HL-60 (cell line): ENCODE measurements around the gene TTC33.
"Not testable (repeated sequence)": the region's sequence is repeated elsewhere in the genome, so short reads cannot be mapped to it uniquely, and the experiment has no call there.

Source experiments
- POLR2AphosphoS5 ChIP-seq: IDR thresholded peaks from 2 replicates; pipeline ENCODE4 v1.6.1; 2012; ENCODE audit warnings: low read depth
- TF ChIP-seq, protein P1 (sequence below): IDR thresholded peaks from one replicate; pipeline ENCODE4 v1.5.1; 2011; ENCODE audit warnings: low read length, control low read depth, inconsistent platforms; ENCODE audit not compliant: insufficient read depth
- TF ChIP-seq, protein P2 (sequence below): IDR thresholded peaks from 2 replicates; pipeline ENCODE4 v1.6.1; 2012; ENCODE audit warnings: low read depth; ENCODE audit not compliant: insufficient replicate concordance

DNA sequence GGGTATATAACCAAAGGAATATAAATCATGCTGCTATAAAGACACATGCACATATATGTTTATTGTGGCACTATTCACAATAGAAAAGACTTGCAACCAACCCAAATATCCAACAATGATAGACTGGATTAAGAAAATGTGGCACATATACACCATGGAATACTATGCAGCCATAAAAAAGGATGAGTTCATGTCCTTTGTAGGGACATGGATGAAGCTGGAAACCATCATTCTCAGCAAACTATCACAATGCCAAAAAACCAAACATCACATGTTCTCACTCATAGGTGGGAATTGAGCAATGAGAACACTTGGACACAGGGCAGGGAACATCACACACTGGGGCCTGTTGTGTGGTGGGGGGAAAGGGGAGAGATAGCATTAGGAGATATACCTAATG is 45.2 kb downstream of the TTC33 start:
- TF ChIP-seq, protein P1, sequence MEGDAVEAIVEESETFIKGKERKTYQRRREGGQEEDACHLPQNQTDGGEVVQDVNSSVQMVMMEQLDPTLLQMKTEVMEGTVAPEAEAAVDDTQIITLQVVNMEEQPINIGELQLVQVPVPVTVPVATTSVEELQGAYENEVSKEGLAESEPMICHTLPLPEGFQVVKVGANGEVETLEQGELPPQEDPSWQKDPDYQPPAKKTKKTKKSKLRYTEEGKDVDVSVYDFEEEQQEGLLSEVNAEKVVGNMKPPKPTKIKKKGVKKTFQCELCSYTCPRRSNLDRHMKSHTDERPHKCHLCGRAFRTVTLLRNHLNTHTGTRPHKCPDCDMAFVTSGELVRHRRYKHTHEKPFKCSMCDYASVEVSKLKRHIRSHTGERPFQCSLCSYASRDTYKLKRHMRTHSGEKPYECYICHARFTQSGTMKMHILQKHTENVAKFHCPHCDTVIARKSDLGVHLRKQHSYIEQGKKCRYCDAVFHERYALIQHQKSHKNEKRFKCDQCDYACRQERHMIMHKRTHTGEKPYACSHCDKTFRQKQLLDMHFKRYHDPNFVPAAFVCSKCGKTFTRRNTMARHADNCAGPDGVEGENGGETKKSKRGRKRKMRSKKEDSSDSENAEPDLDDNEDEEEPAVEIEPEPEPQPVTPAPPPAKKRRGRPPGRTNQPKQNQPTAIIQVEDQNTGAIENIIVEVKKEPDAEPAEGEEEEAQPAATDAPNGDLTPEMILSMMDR = not testable (repeated sequence)
- not testable (repeated sequence) for TF ChIP-seq POLR2AphosphoS5
- TF ChIP-seq, protein P2, sequence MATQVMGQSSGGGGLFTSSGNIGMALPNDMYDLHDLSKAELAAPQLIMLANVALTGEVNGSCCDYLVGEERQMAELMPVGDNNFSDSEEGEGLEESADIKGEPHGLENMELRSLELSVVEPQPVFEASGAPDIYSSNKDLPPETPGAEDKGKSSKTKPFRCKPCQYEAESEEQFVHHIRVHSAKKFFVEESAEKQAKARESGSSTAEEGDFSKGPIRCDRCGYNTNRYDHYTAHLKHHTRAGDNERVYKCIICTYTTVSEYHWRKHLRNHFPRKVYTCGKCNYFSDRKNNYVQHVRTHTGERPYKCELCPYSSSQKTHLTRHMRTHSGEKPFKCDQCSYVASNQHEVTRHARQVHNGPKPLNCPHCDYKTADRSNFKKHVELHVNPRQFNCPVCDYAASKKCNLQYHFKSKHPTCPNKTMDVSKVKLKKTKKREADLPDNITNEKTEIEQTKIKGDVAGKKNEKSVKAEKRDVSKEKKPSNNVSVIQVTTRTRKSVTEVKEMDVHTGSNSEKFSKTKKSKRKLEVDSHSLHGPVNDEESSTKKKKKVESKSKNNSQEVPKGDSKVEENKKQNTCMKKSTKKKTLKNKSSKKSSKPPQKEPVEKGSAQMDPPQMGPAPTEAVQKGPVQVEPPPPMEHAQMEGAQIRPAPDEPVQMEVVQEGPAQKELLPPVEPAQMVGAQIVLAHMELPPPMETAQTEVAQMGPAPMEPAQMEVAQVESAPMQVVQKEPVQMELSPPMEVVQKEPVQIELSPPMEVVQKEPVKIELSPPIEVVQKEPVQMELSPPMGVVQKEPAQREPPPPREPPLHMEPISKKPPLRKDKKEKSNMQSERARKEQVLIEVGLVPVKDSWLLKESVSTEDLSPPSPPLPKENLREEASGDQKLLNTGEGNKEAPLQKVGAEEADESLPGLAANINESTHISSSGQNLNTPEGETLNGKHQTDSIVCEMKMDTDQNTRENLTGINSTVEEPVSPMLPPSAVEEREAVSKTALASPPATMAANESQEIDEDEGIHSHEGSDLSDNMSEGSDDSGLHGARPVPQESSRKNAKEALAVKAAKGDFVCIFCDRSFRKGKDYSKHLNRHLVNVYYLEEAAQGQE = not testable (repeated sequence)
